Common myeloid progenitor, CD34-positive (primary cell): ENCODE results near the gene UNKL.

Experiments used
- CTCF ChIA-PET: fragments of 350-600 bp; sonication (Branson Sonifier 250); formaldehyde crosslinking; loops from one replicate; lab custom pipeline; 2021; ENCODE audit warnings: antibody characterized with exemption; lab: Charles Lee
- POLR2A ChIA-PET: fragments of 350-600 bp; sonication (Branson Sonifier 250); formaldehyde crosslinking; loops from one replicate; lab custom pipeline; 2021; ENCODE audit warnings: antibody characterized with exemption; lab: Charles Lee
- DNase-seq, 3 donors: peaks; one replicate each; pipeline versions ENCODE4 v3.0.0 to v3.0.0-alpha.2; 2013
- H3K27ac ChIP-seq, 2 experiments: 1 replicate in 1 of 2; 2 replicates in 1 of 2; pipeline ENCODE4 v1.7.0; 2013; ENCODE audit warnings: inconsistent platforms in 2 of 2, low read length in 2 of 2, mild to moderate bottlenecking in 2 of 2, low read depth in 1 of 2, moderate library complexity in 1 of 2; ENCODE audit not compliant: severe bottlenecking in 2 of 2, insufficient read depth in 1 of 2, poor library complexity in 1 of 2
- H3K27me3 ChIP-seq, 5 experiments: replicated peaks in 2 of 5; 1 replicate in 3 of 5; 2 replicates in 2 of 5; pipeline versions ENCODE4 v1.6.1 to v1.7.0; 2013; ENCODE audit warnings: low read length in 4 of 5, mild to moderate bottlenecking in 2 of 5, moderate library complexity in 2 of 5, inconsistent platforms in 1 of 5; ENCODE audit not compliant: insufficient read depth in 5 of 5, control insufficient read depth in 4 of 5
- H3K36me3 ChIP-seq, 4 experiments: 1 replicate in 2 of 4; 2 replicates in 2 of 4; pipeline versions ENCODE4 v1.6.1 to v1.7.0; 2013; ENCODE audit warnings: low read length in 3 of 4, control low read depth in 1 of 4, mild to moderate bottlenecking in 1 of 4; ENCODE audit not compliant: control insufficient read depth in 4 of 4, insufficient read depth in 4 of 4
- H3K4me1 ChIP-seq, 4 experiments: 1 replicate in 3 of 4; 2 replicates in 1 of 4; pipeline versions ENCODE4 v1.6.1 to v1.7.1; 2013; ENCODE audit warnings: low read length in 3 of 4, mild to moderate bottlenecking in 3 of 4, control low read depth in 1 of 4, inconsistent platforms in 1 of 4, moderate library complexity in 1 of 4; ENCODE audit not compliant: control insufficient read depth in 4 of 4, insufficient read depth in 4 of 4; ENCODE audit errors: control extremely low read depth in 1 of 4
- H3K4me3 ChIP-seq, 7 experiments: 1 replicate in 4 of 7; 2 replicates in 3 of 7; pipeline versions ENCODE4 v1.5.1 to v1.7.0; 2013; ENCODE audit warnings: mild to moderate bottlenecking in 7 of 7, low read length in 6 of 7, moderate library complexity in 6 of 7, inconsistent platforms in 2 of 7, low read depth in 2 of 7, control low read depth in 1 of 7; ENCODE audit not compliant: insufficient read depth in 4 of 7, control insufficient read depth in 1 of 7; ENCODE audit errors: extremely low read depth in 1 of 7
- H3K9me3 ChIP-seq, 5 experiments: 1 replicate in 4 of 5; 2 replicates in 1 of 5; pipeline versions ENCODE4 v1.6.1 to v1.7.1; 2013; ENCODE audit warnings: low read length in 4 of 5, mild to moderate bottlenecking in 2 of 5, inconsistent platforms in 1 of 5, low read depth in 1 of 5, moderate library complexity in 1 of 5; ENCODE audit not compliant: control insufficient read depth in 4 of 5, insufficient read depth in 2 of 5; ENCODE audit errors: control extremely low read depth in 1 of 5
- WGBS: methylation state at CpG from one replicate; pipeline ENCODE4 v1.1.5; 2013; ENCODE audit not compliant: insufficient coverage; 5-methylcytosine and 5-hydroxymethylcytosine counted together

Gene UNKL

DNA sequence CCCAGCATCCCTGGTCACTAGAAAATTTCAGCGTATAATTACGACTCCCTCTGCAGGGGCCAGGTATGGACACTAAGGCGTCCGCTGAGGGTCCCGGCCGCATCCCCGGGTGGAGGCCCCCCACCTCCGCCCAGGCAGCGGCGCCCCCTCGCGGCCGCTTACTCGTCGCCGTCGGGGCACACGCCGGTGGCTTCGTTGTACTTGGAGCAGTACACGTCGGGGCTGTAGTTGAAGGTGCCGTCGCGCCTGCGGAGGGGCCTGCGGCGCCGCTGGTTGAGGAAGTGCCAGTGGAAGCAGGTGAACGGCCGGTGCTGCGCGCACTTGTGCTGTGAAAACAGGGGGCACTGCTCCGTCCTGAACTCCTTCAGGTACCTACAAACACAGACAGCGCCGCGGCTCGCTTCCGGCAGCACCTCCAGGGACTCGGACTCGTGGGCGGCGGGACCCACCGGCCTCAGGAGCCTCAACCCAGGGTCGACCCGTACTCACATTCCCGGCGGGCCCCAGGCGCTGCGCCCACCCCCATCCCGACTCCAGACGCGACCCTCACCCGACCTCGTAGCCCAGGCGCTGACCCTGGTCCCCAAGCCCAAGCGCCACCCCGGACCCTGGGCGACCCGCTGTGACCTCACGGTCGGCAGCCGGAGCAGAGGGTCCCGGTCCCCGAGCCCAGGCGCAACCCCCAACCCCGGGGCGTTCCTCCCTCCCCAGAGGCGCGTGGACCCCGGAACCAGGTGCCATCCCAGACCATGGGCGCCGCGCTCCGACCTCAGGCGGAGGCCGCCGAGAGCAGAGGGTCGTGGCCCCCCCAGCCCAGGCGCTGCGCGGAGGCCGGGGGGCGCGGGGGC lies 596 bp downstream of the UNKL start:
- Histone ChIP-seq H3K27me3 (no peaks in the 10 kb centered on the region), H3K27ac (peak overlapping the region; percentile 46 to 78), H3K4me1 (peaks cover 0 to 15% (median 9%) of the 10 kb centered on the region in 4 experiments), H3K4me3 (peak overlapping the region; percentile 74 to 94 (median 83)), H3K36me3 (peaks cover 0 to 15% (median 4%) of the 10 kb centered on the region in 4 experiments), H3K9me3 (no peaks in the 10 kb centered on the region)
- POLR2A ChIA-PET: no interaction called here
- WGBS: 4% methylated on average over 70 of the region's 85 CpGs
- CTCF ChIA-PET: interaction anchor here (1.1 to 1.3 kb wide), 2 partner anchors 43 to 49 kb away, joined by 3 to 5 read pairs; no protein-coding TSS in a partner anchor
- DNase-seq: peak; percentile 83 to 93 (median 91)

DNA sequence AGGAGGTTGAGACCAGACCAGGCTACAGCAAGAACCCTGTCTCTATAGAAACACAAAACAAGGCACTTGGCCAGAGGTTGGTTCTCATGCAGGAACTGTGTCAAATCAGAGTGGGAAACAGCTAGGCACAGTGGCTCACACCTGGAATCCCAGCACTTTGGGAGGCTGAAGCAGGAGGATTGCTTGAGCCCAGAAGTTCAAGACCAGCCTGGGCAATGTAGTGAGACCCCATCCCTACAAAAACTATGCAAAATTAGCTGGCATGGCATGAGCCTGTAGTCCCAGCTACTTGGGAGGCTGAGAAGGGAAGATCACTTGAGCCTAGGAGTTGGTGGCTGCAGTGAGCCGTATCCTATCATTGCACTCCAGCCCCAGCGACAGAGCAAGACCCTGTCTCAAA lies 1.7 kb downstream of the UNKL start:
- Histone ChIP-seq H3K4me1 (peaks cover 0 to 22% (median 16%) of the 10 kb centered on the region in 4 experiments), H3K27me3 (no peaks in the 10 kb centered on the region), H3K9me3 (no peaks in the 10 kb centered on the region), H3K36me3 (peaks cover 0 to 15% (median 4%) of the 10 kb centered on the region in 4 experiments), H3K27ac (no peak overlapping the region), H3K4me3 (no peak overlapping the region)
- no peak for DNase-seq
- WGBS: no CpG with 5 or more reads among the region's 2 CpGs
- CTCF ChIA-PET: interaction anchor here (0.7 to 1.2 kb wide), 5 partner anchors 8 to 64 kb away, joined by 3 read pairs; no protein-coding TSS in a partner anchor
- POLR2A ChIA-PET: no interaction called here

DNA sequence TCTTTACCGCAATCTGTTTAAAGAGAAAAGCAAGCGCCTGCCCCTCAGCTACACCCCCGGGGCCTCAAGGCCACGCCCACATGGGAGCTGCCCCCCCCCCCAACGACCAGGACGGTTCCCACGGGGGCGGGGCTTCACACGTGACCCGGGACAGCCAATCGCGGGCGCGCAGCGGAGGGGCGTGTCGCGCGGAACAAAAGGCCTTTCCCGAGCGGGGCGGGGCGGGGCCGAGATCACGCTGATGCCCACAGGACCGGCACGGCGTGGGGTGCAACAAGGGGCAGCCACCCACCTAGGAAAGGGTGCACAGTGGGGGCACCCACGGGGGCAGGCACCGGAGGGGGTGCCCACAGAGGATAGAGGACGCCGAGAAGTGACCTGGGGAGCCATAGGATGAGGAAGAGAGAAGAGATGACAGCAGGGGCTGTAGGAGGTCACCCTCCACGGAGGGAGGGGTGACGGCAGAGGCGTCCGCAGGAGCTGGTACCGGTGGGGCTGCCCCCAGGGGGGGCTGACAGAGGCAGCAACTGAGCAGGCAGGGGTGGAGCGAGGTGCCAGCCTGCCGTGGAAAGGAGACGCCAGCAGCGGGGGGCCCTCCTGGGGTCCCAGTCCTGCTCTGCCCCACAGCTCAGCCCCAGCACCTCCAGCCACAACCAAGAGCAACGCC lies 6.2 kb downstream of the UNKL start:
- ChIA-PET POLR2A (interaction anchor here (0.6 to 1.6 kb wide), 6 partner anchors 12 to 860 kb away, joined by 3 to 8 read pairs (median 4); partner anchors contain the start of genes NUBP2, SPSB3 and UQCC4), CTCF (interaction anchor here (0.6 kb wide), 1 partner anchor 12 kb away, joined by 3 read pairs; the partner anchor contains the start of gene UQCC4)
- Histone ChIP-seq H3K9me3 (no peaks in the 10 kb centered on the region), H3K27me3 (no peaks in the 10 kb centered on the region), H3K36me3 (peaks cover 2 to 43% (median 12%) of the 10 kb centered on the region in 4 experiments), H3K4me3 (peak overlapping the region; percentile 33 to 81 (median 66)), H3K4me1 (peaks cover 0 to 14% (median 13%) of the 10 kb centered on the region in 4 experiments), H3K27ac (no peak overlapping the region)
- 6% methylated on average over 38 of the region's 42 CpGs for WGBS
- DNase-seq: peak; percentile 90 to 94 (median 93)

DNA sequence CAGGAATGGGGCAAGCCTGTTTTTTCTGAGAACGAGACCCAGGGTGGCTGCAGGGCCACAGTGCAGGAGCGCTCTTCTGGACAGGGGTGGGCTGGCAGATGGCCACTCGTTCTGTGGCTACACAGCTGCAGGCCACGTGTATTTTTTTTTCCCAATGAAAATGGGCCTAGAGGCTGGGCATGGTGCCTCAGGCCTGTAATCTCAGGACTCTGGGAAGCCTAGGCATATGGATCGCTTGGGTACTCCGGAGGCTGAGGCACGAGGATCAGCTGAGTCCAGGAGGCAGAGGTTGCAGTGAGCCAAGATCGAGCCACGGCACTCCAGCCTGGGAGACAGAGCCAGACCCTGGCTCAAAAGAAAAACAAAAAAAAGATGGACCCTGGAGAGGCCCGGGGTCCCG lies 6.8 kb downstream of the UNKL start:
- CTCF ChIA-PET: interaction anchor here (0.6 kb wide), 1 partner anchor 13 kb away, joined by 3 read pairs; the partner anchor contains the start of gene UQCC4
- H3K36me3 ChIP-seq: peaks cover 6 to 49% (median 13%) of the 10 kb centered on the region in 4 experiments
- WGBS: 56% methylated on average over 11 of the region's 11 CpGs

DNA sequence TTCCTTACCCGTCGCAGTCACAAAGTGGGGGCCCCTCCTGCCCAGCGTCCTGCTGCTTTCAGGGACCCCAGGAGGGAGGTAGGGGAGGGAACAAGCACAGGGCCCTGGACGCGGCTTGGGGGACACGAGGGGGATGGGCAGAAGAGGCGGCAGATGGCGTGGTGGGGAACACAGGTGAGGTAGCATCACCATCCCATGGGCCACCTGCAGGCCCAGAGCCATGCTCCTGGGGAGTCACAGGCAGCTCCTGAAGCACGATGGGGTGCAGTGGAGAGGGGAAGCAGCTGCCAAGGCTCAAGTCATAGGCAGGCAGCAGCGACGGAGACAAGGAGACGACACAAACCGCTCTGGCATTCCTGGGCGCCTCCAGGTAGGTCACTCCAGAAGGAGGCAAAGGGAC lies 10.8 kb downstream of the UNKL start:
- Histone ChIP-seq H3K36me3 (peaks cover 10 to 71% (median 34%) of the 10 kb centered on the region in 4 experiments), H3K27me3 (no peaks in the 10 kb centered on the region), H3K9me3 (no peaks in the 10 kb centered on the region), H3K27ac (no peak overlapping the region), H3K4me1 (peaks cover 0 to 12% (median 10%) of the 10 kb centered on the region in 4 experiments), H3K4me3 (no peak overlapping the region)
- no peak for DNase-seq
- POLR2A ChIA-PET: no interaction called here
- CTCF ChIA-PET: interaction anchor here (0.9 to 1.0 kb wide), 2 partner anchors 17 to 40 kb away, joined by 3 read pairs; partner anchors contain the start of gene UQCC4
- WGBS: 97% methylated on average over 12 of the region's 14 CpGs

More for the DNA sequence above, 6.8 kb downstream of the UNKL start:
- POLR2A ChIA-PET: interaction anchor here (0.6 to 1.6 kb wide), 6 partner anchors 13 to 861 kb away, joined by 3 to 8 read pairs (median 4); partner anchors contain the start of genes NUBP2, SPSB3 and UQCC4
- H3K9me3 ChIP-seq: no peaks in the 10 kb centered on the region
- peak overlapping the region in 3 of 7 experiments; percentile 63 to 81 (median 68) for H3K4me3 ChIP-seq
- H3K4me1 ChIP-seq: peaks cover 0 to 12% (median 12%) of the 10 kb centered on the region in 4 experiments
- no peaks in the 10 kb centered on the region for H3K27me3 ChIP-seq
- H3K27ac ChIP-seq: no peak overlapping the region
- DNase-seq: no peak

DNA sequence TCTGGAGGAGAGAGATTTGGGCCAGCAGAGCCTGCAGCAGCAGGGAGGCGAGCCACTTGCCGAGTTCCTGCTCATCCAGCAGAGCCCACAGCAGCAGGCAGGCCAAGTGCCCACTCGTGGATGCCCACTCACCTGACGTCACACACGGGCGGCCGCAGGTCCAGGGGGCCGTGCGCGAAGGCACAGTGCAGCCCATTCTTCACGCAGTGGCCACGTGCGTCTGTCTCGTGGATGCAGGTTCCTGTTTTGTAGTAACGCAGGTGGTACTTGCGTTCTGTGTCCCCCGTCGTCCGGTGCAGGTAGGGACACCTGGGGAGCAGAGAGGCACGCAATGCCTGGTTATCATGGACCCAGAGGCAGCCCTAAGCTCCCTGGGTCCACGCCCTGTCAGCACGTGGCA lies 11.5 kb downstream of the UNKL start:
- Histone ChIP-seq H3K27me3 (no peaks in the 10 kb centered on the region), H3K9me3 (no peaks in the 10 kb centered on the region), H3K36me3 (peaks cover 10 to 78% (median 39%) of the 10 kb centered on the region in 4 experiments), H3K4me1 (peaks cover 0 to 5% (median 5%) of the 10 kb centered on the region in 4 experiments), H3K27ac (no peak overlapping the region), H3K4me3 (no peak overlapping the region)
- CTCF ChIA-PET: interaction anchor here (0.9 kb wide), 1 partner anchor 39 kb away, joined by 3 read pairs; no protein-coding TSS in a partner anchor
- no peak for DNase-seq
- POLR2A ChIA-PET: no interaction called here
- 95% methylated on average over 22 of the region's 22 CpGs for WGBS
